K562 (cell line): ENCODE results near the gene ELF3. TPM values are rescaled to one million over a fixed set of nuclear protein-coding genes. Genes with fewer than 3 reads are reported as not detected.

Source experiments
- ARNT ChIP-seq, 2 experiments: fragments of 450-650 bp; IDR thresholded peaks; 2 replicates each; pipeline ENCODE4 v1.6.1; 2016; ENCODE audit warnings: mild to moderate bottlenecking in 1 of 2
- BCOR ChIP-seq: fragments of 450-650 bp; IDR thresholded peaks from 2 replicates; pipeline ENCODE4 v1.6.1; 2016
- ETV5 ChIP-seq: sonication (generic); formaldehyde crosslinking; IDR thresholded peaks from 2 replicates; pipeline ENCODE4 v1.4.0; 2020; ENCODE audit warnings: low read depth, mild to moderate bottlenecking, missing genetic modification reagents
- FUS ChIP-seq: fragments of 200-400 bp; formaldehyde crosslinking; optimal IDR thresholded peaks from 2 replicates; pipeline ENCODE3; 2017; ENCODE audit warnings: low read depth, low read length
- TEAD1 ChIP-seq, 2 experiments: fragments of 450-650 bp in 1 of 2; sonication (generic) in 1 of 2; formaldehyde crosslinking; IDR thresholded peaks; 2 replicates each; pipeline versions ENCODE4 v1.4.0 to v1.8.0; 2020 to 2022; ENCODE audit warnings: mild to moderate bottlenecking in 2 of 2, missing genetic modification reagents in 1 of 2
- ZC3H8 ChIP-seq: fragments of 450-650 bp; IDR thresholded peaks from 2 replicates; pipeline ENCODE4 v1.6.1; 2017
- ZNF644 ChIP-seq: fragments of 200-800 bp; sonication (Bioruptor generic); IDR thresholded peaks from 2 replicates; pipeline ENCODE4 v1.6.1; 2016; ENCODE audit warnings: low read depth, missing genetic modification characterization, missing compliant biosample characterization
- polyA plus RNA-seq, 8 experiments: library from polyadenylated mRNA; depleted of rRNA in 4 of 8; stranded (reverse) in 5 of 8; unstranded in 3 of 8; fragments of >200 nt; fragmentation: Nextera tagmentation in 2 of 8; fragmentation: Illumina TruSeq in 1 of 8; extraction: Ambion mirVana in 2 of 8; extraction: Trizol in 1 of 8; gene quantifications; 2 replicates each; pipeline versions ENCODE4 v1.2.1 to v1.2.3, GENCODE V29; 2011 to 2014; ENCODE audit warnings: inconsistent platforms in 1 of 8, missing spikeins in 1 of 8
- total RNA-seq, 7 experiments: library from RNA; depleted of rRNA in 6 of 7; stranded (reverse); fragments of >200 nt in 6 of 7; fragmentation: Illumina TruSeq in 2 of 7; extraction: Trizol in 2 of 7; gene quantifications; 2 replicates each; pipeline versions ENCODE4 v1.2.1 to v1.2.3, GENCODE V29; 2011 to 2021; ENCODE audit warnings: low replicate concordance in 1 of 7
- TF ChIP-seq, protein P1 (sequence below), 2 experiments: fragments of 450-650 bp in 1 of 2; sonication (generic) in 1 of 2; formaldehyde crosslinking in 1 of 2; IDR thresholded peaks; 2 replicates each; pipeline versions ENCODE4 v1.7.1 to v1.9.0; 2016 to 2022; ENCODE audit warnings: inconsistent platforms in 1 of 2, mild to moderate bottlenecking in 1 of 2, missing genetic modification reagents in 1 of 2
- TF ChIP-seq, protein P2 (sequence below), 2 experiments: fragments of 450-650 bp in 1 of 2; IDR thresholded peaks; 2 replicates each; pipeline ENCODE4 v1.6.1; 2011 to 2017; ENCODE audit warnings: low read depth in 2 of 2, antibody characterized with exemption in 1 of 2, borderline replicate concordance in 1 of 2, low read length in 1 of 2, mild to moderate bottlenecking in 1 of 2, mixed read lengths in 1 of 2; ENCODE audit not compliant: control insufficient read depth in 1 of 2
- TF ChIP-seq, protein P3 (sequence below), 2 experiments: fragments of 450-650 bp; conservative IDR thresholded peaks; 2 replicates each; pipeline ENCODE4 v1.6.1; 2017; ENCODE audit warnings: mild to moderate bottlenecking in 2 of 2, moderate library complexity in 2 of 2
- TF ChIP-seq, protein P4 (sequence below), 2 experiments: fragments of 450-650 bp; IDR thresholded peaks; 2 replicates each; pipeline ENCODE4 v1.6.1; 2016

The ELF3 gene
- total and polyA plus RNA-seq, 9 of the 15 experiments (the other 6 are each of a cell fraction or from before 2014, with no cell fraction given), result 0.03 to 1.2 (median 0.07) TPM; not detected in 4

DNA sequence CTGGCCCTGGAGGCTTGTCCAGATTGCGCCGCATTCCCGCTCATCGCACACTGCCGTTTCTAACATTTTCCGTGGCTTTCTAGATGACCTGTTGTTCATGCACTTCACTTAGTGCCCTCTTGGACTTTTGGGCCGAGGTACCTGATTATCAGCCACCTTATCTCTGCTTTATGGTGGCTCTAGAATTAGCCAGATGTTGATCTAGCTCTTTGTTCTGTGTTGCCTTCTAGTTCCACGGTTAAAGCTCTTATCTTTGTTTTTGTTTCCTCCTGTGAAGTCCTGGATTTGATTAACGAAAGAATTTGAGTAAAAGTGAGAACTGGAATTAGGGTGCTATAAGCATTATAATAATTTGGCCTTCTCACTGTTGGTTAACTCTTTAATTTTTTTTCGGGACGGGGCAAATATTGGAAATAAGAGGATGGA is 27.0 kb upstream of the ELF3 start (continued):
- TF ChIP-seq, protein P1, sequence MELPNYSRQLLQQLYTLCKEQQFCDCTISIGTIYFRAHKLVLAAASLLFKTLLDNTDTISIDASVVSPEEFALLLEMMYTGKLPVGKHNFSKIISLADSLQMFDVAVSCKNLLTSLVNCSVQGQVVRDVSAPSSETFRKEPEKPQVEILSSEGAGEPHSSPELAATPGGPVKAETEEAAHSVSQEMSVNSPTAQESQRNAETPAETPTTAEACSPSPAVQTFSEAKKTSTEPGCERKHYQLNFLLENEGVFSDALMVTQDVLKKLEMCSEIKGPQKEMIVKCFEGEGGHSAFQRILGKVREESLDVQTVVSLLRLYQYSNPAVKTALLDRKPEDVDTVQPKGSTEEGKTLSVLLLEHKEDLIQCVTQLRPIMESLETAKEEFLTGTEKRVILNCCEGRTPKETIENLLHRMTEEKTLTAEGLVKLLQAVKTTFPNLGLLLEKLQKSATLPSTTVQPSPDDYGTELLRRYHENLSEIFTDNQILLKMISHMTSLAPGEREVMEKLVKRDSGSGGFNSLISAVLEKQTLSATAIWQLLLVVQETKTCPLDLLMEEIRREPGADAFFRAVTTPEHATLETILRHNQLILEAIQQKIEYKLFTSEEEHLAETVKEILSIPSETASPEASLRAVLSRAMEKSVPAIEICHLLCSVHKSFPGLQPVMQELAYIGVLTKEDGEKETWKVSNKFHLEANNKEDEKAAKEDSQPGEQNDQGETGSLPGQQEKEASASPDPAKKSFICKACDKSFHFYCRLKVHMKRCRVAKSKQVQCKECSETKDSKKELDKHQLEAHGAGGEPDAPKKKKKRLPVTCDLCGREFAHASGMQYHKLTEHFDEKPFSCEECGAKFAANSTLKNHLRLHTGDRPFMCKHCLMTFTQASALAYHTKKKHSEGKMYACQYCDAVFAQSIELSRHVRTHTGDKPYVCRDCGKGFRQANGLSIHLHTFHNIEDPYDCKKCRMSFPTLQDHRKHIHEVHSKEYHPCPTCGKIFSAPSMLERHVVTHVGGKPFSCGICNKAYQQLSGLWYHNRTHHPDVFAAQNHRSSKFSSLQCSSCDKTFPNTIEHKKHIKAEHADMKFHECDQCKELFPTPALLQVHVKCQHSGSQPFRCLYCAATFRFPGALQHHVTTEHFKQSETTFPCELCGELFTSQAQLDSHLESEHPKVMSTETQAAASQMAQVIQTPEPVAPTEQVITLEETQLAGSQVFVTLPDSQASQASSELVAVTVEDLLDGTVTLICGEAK (IDR thresholded peaks at IDR 0.05), result no peak
- TF ChIP-seq, protein P1 (CRISPR knock-in tag; IDR thresholded peaks at IDR 0.05), result no peak
- no peak for TF ChIP-seq FUS
- TF ChIP-seq, protein P2, sequence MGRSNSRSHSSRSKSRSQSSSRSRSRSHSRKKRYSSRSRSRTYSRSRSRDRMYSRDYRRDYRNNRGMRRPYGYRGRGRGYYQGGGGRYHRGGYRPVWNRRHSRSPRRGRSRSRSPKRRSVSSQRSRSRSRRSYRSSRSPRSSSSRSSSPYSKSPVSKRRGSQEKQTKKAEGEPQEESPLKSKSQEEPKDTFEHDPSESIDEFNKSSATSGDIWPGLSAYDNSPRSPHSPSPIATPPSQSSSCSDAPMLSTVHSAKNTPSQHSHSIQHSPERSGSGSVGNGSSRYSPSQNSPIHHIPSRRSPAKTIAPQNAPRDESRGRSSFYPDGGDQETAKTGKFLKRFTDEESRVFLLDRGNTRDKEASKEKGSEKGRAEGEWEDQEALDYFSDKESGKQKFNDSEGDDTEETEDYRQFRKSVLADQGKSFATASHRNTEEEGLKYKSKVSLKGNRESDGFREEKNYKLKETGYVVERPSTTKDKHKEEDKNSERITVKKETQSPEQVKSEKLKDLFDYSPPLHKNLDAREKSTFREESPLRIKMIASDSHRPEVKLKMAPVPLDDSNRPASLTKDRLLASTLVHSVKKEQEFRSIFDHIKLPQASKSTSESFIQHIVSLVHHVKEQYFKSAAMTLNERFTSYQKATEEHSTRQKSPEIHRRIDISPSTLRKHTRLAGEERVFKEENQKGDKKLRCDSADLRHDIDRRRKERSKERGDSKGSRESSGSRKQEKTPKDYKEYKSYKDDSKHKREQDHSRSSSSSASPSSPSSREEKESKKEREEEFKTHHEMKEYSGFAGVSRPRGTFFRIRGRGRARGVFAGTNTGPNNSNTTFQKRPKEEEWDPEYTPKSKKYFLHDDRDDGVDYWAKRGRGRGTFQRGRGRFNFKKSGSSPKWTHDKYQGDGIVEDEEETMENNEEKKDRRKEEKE (IDR thresholded peaks at IDR 0.05; ENCODE audit: borderline replicate concordance in 1 of 2, control insufficient read depth in 1 of 2, low read depth in 2 of 2, low read length in 1 of 2), result no peak
- no peak for TF ChIP-seq ZNF644
- TF ChIP-seq TEAD1 (CRISPR knock-in tag; IDR thresholded peaks at IDR 0.05), result peak in 1 of 2 experiments; percentile 1; a peak in 2 of 4 replicates
- TF ChIP-seq, protein P3, sequence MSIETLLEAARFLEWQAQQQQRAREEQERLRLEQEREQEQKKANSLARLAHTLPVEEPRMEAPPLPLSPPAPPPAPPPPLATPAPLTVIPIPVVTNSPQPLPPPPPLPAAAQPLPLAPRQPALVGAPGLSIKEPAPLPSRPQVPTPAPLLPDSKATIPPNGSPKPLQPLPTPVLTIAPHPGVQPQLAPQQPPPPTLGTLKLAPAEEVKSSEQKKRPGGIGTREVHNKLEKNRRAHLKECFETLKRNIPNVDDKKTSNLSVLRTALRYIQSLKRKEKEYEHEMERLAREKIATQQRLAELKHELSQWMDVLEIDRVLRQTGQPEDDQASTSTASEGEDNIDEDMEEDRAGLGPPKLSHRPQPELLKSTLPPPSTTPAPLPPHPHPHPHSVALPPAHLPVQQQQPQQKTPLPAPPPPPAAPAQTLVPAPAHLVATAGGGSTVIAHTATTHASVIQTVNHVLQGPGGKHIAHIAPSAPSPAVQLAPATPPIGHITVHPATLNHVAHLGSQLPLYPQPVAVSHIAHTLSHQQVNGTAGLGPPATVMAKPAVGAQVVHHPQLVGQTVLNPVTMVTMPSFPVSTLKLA (conservative IDR thresholded peaks at IDR 0.05), result peak; percentile 0 to 24; a peak in 1 of 4 replicates
- TF ChIP-seq, protein P4, sequence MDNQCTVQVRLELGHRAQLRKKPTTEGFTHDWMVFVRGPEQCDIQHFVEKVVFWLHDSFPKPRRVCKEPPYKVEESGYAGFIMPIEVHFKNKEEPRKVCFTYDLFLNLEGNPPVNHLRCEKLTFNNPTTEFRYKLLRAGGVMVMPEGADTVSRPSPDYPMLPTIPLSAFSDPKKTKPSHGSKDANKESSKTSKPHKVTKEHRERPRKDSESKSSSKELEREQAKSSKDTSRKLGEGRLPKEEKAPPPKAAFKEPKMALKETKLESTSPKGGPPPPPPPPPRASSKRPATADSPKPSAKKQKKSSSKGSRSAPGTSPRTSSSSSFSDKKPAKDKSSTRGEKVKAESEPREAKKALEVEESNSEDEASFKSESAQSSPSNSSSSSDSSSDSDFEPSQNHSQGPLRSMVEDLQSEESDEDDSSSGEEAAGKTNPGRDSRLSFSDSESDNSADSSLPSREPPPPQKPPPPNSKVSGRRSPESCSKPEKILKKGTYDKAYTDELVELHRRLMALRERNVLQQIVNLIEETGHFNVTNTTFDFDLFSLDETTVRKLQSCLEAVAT (IDR thresholded peaks at IDR 0.05), result no peak
- TF ChIP-seq BCOR, result 0 out of 2 replicates have a peak, but pooled peaks have one; percentile 4
- 0 out of 2 replicates have a peak, but pooled peaks have one; percentile 14 for TF ChIP-seq ETV5
- no peak for TF ChIP-seq ZC3H8
- TF ChIP-seq ARNT (IDR thresholded peaks at IDR 0.05), result peak in 1 of 2 experiments; percentile 92; a peak in 2 of 4 replicates
